H9 (cell line): ENCODE results near the gene SLC9A9. TPM values are rescaled to one million over a fixed set of nuclear protein-coding genes. Genes with fewer than 3 reads are reported as not detected.

Experiments used
- DNase-seq: peaks from one replicate; pipeline ENCODE4 v3.0.0-alpha.2; 2017
- H2AFZ ChIP-seq: one replicate; pipeline ENCODE4 v1.6.1; 2013; ENCODE audit warnings: mild to moderate bottlenecking, low read length, control low read depth, moderate library complexity
- H2AK5ac ChIP-seq: 2 replicates; pipeline ENCODE4 v1.6.1; 2013; ENCODE audit warnings: low read length, control low read depth, mixed read lengths; ENCODE audit not compliant: insufficient read length
- H2BK120ac ChIP-seq: one replicate; pipeline ENCODE4 v1.6.1; 2013; ENCODE audit warnings: low read depth, mild to moderate bottlenecking, low read length, control low read depth, inconsistent platforms; ENCODE audit not compliant: poor library complexity, severe bottlenecking
- H2BK12ac ChIP-seq: 2 replicates; pipeline ENCODE4 v1.6.1; 2013; ENCODE audit warnings: low read length, control low read depth, mixed read lengths, low read depth; ENCODE audit not compliant: insufficient read length
- H2BK15ac ChIP-seq: 2 replicates; pipeline ENCODE4 v1.6.1; 2013; ENCODE audit warnings: low read depth, low read length, control low read depth
- H2BK20ac ChIP-seq: one replicate; pipeline ENCODE4 v1.6.1; 2013; ENCODE audit warnings: low read depth, mild to moderate bottlenecking, low read length, control low read depth, inconsistent platforms; ENCODE audit not compliant: poor library complexity, severe bottlenecking
- H2BK5ac ChIP-seq: 2 replicates; pipeline ENCODE4 v1.6.1; 2013; ENCODE audit warnings: low read length, control low read depth, mixed read lengths; ENCODE audit not compliant: insufficient read length
- H3K14ac ChIP-seq: 2 replicates; pipeline ENCODE4 v1.6.1; 2013; ENCODE audit warnings: low read length, control low read depth; ENCODE audit not compliant: insufficient read depth
- H3K18ac ChIP-seq: 2 replicates; pipeline ENCODE4 v1.6.1; 2013; ENCODE audit warnings: low read depth, mild to moderate bottlenecking, mixed read lengths, low read length, control low read depth; ENCODE audit not compliant: insufficient read length
- H3K23ac ChIP-seq: 2 replicates; pipeline ENCODE4 v1.6.1; 2013; ENCODE audit warnings: low read length, control low read depth, mixed read lengths, low read depth; ENCODE audit not compliant: insufficient read length
- H3K23me2 ChIP-seq: 2 replicates; pipeline ENCODE4 v1.6.1; 2013; ENCODE audit warnings: low read depth, mild to moderate bottlenecking, mixed read lengths, low read length, control low read depth; ENCODE audit not compliant: insufficient read length, poor library complexity, severe bottlenecking
- H3K27ac ChIP-seq: 2 replicates; pipeline ENCODE4 v1.5.1; 2013; ENCODE audit warnings: low read length, control low read depth, mixed read lengths, low read depth; ENCODE audit not compliant: insufficient read length
- H3K27me3 ChIP-seq: 2 replicates; pipeline ENCODE4 v1.6.1; 2013; ENCODE audit warnings: low read length, control low read depth, inconsistent platforms; ENCODE audit not compliant: insufficient read depth
- H3K4ac ChIP-seq: 2 replicates; pipeline ENCODE4 v1.6.1; 2013; ENCODE audit warnings: low read depth, mild to moderate bottlenecking, control low read depth, inconsistent platforms, low read length, moderate library complexity
- H3K4me1 ChIP-seq: 2 replicates; pipeline ENCODE4 v1.6.1; 2013; ENCODE audit warnings: low read length, control low read depth, inconsistent platforms; ENCODE audit not compliant: insufficient read depth
- H3K4me2 ChIP-seq: 2 replicates; pipeline ENCODE4 v1.6.1; 2013; ENCODE audit warnings: low read length, control low read depth, mixed read lengths; ENCODE audit not compliant: insufficient read length, insufficient read depth
- H3K56ac ChIP-seq: 2 replicates; pipeline ENCODE4 v1.6.1; 2013; ENCODE audit warnings: low read depth, mild to moderate bottlenecking, mixed read lengths, low read length, control low read depth; ENCODE audit not compliant: insufficient read length
- H3K79me1 ChIP-seq: 2 replicates; pipeline ENCODE4 v1.6.1; 2013; ENCODE audit warnings: low read depth, mild to moderate bottlenecking, moderate library complexity, low read length, control low read depth, inconsistent platforms; ENCODE audit not compliant: insufficient read depth, poor library complexity, severe bottlenecking
- H3K79me2 ChIP-seq: 2 replicates; pipeline ENCODE4 v1.6.1; 2013; ENCODE audit warnings: low read length, control low read depth, inconsistent platforms; ENCODE audit not compliant: insufficient read depth
- H3K9ac ChIP-seq: 2 replicates; pipeline ENCODE4 v1.6.1; 2013; ENCODE audit warnings: low read length, control low read depth, mixed read lengths; ENCODE audit not compliant: insufficient read length; ENCODE audit errors: extremely low read depth
- H3K9me3 ChIP-seq: one replicate; pipeline ENCODE4 v1.6.1; 2013; ENCODE audit warnings: low read depth, low read length, inconsistent platforms; ENCODE audit not compliant: control insufficient read depth
- H3T11ph ChIP-seq: one replicate; pipeline ENCODE4 v1.6.1; 2013; ENCODE audit warnings: mild to moderate bottlenecking, low read length, control low read depth, inconsistent platforms
- H4K20me1 ChIP-seq: one replicate; pipeline ENCODE4 v1.6.1; 2013; ENCODE audit not compliant: control insufficient read depth, insufficient read length, insufficient read depth
- H4K5ac ChIP-seq: 2 replicates; pipeline ENCODE4 v1.6.1; 2013; ENCODE audit warnings: low read depth, mild to moderate bottlenecking, mixed read lengths, low read length, control low read depth; ENCODE audit not compliant: insufficient read length
- H4K8ac ChIP-seq: replicated peaks from 2 replicates; pipeline ENCODE4 v1.6.1; 2013; ENCODE audit warnings: low read length, control low read depth, mixed read lengths, low read depth; ENCODE audit not compliant: insufficient read length
- H4K91ac ChIP-seq: 2 replicates; pipeline ENCODE4 v1.6.1; 2013; ENCODE audit warnings: low read depth, mild to moderate bottlenecking, moderate library complexity, mixed read lengths, low read length, control low read depth; ENCODE audit not compliant: insufficient read length
- H3K27ac Mint-ChIP-seq, 3 experiments: 2 replicates in 2 of 3; 3 replicates in 1 of 3; pipeline ENCODE4 v1.8.0; 2020 to 2021; ENCODE audit warnings: mixed read lengths in 3 of 3, mild to moderate bottlenecking in 1 of 3, moderate library complexity in 1 of 3
- H3K27me3 Mint-ChIP-seq: 2 replicates; pipeline ENCODE4 v1.8.0; 2021; ENCODE audit warnings: low read depth, mild to moderate bottlenecking, moderate library complexity, mixed read lengths
- H3K36me3 Mint-ChIP-seq, 3 experiments: 2 replicates in 2 of 3; 3 replicates in 1 of 3; pipeline ENCODE4 v1.8.0; 2020 to 2021; ENCODE audit warnings: low read depth in 3 of 3, mixed read lengths in 3 of 3; ENCODE audit not compliant: insufficient read depth in 1 of 3
- H3K4me1 Mint-ChIP-seq, 2 experiments: 2 replicates each; pipeline ENCODE4 v1.8.0; 2020; ENCODE audit warnings: mixed read lengths in 2 of 2
- H3K4me3 Mint-ChIP-seq, 2 experiments: 2 replicates in 1 of 2; 3 replicates in 1 of 2; pipeline ENCODE4 v1.8.0; 2020 to 2021; ENCODE audit warnings: mild to moderate bottlenecking in 2 of 2, mixed read lengths in 2 of 2, moderate library complexity in 1 of 2
- H3K9me3 Mint-ChIP-seq, 2 experiments: 2 replicates in 1 of 2; 3 replicates in 1 of 2; pipeline ENCODE4 v1.8.0; 2020; ENCODE audit warnings: mild to moderate bottlenecking in 2 of 2, mixed read lengths in 2 of 2, moderate library complexity in 1 of 2
- WGBS: extraction: QIAGEN DNeasy Blood & Tissue Kit; methylation state at CpG from one replicate; pipeline ENCODE4 v1.1.7; 2013; ENCODE audit warnings: missing lambda C conversion rate, low lambda C conversion rate, mixed read lengths; ENCODE audit not compliant: insufficient read length; ENCODE audit errors: extremely low coverage; 5-methylcytosine and 5-hydroxymethylcytosine counted together
- total RNA-seq: library from RNA; stranded (reverse); gene quantifications from 2 replicates; pipeline ENCODE4 v1.2.1, GENCODE V29; 2021
- TF ChIP-seq, protein P1 (sequence below): fragments of 200-600 bp; sonication (generic); conservative IDR thresholded peaks from 3 replicates; pipeline ENCODE4 v1.8.0; 2021; ENCODE audit warnings: antibody characterized with exemption, mild to moderate bottlenecking

Gene SLC9A9
- total RNA-seq, 1 experiment from 2014 or later, result 0.35 TPM

- H3K9ac ChIP-seq, result no peak overlapping the region
- Mint-ChIP-seq H3K9me3 (no peaks in the 10 kb centered on the region; a peak in 1 of 5 replicates), H3K36me3 (no peaks in the 10 kb centered on the region; a peak in 1 of 7 replicates), H3K4me1 (peaks cover 8 to 10% of the 10 kb centered on the region in 2 experiments), H3K4me3 (no peak overlapping the region), H3K27ac (peak overlapping the region in 1 of 3 experiments; percentile 33; a peak in 1 of 7 replicates), H3K27me3 (0 out of 2 replicates have a peak, but pooled peaks cover 2% of the 10 kb centered on the region)
- H3K4me2 ChIP-seq, result no peak overlapping the region
- TF ChIP-seq, protein P1, sequence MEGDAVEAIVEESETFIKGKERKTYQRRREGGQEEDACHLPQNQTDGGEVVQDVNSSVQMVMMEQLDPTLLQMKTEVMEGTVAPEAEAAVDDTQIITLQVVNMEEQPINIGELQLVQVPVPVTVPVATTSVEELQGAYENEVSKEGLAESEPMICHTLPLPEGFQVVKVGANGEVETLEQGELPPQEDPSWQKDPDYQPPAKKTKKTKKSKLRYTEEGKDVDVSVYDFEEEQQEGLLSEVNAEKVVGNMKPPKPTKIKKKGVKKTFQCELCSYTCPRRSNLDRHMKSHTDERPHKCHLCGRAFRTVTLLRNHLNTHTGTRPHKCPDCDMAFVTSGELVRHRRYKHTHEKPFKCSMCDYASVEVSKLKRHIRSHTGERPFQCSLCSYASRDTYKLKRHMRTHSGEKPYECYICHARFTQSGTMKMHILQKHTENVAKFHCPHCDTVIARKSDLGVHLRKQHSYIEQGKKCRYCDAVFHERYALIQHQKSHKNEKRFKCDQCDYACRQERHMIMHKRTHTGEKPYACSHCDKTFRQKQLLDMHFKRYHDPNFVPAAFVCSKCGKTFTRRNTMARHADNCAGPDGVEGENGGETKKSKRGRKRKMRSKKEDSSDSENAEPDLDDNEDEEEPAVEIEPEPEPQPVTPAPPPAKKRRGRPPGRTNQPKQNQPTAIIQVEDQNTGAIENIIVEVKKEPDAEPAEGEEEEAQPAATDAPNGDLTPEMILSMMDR, result no peak
- H3K79me2 ChIP-seq, result no peaks in the 10 kb centered on the region
- no peak overlapping the region for H2BK12ac ChIP-seq
- H3K4me1 ChIP-seq, result 0 out of 2 replicates have a peak, but pooled peaks cover 3% of the 10 kb centered on the region
- H2BK20ac ChIP-seq, result no peak overlapping the region
- no peaks in the 10 kb centered on the region for H3K23me2 ChIP-seq
- no peak overlapping the region for H2BK5ac ChIP-seq
- no peak overlapping the region for H2AFZ ChIP-seq
- no peak for DNase-seq
- no peak overlapping the region for H3K27ac ChIP-seq
- no peaks in the 10 kb centered on the region for H3K79me1 ChIP-seq
- no peak overlapping the region for H3K14ac ChIP-seq
- H4K20me1 ChIP-seq, result no peaks in the 10 kb centered on the region
- WGBS, result no CpG with 5 or more reads among the region's 6 CpGs
- H4K5ac ChIP-seq, result no peak overlapping the region
- H4K8ac ChIP-seq, result no peak overlapping the region
- H3K4ac ChIP-seq, result no peak overlapping the region
- H3K18ac ChIP-seq, result no peak overlapping the region
- no peaks in the 10 kb centered on the region for H3K27me3 ChIP-seq
- H2AK5ac ChIP-seq, result no peak overlapping the region
- H4K91ac ChIP-seq, result no peak overlapping the region
- H3K23ac ChIP-seq, result no peak overlapping the region
- no peak overlapping the region for H2BK15ac ChIP-seq
- no peak overlapping the region for H3T11ph ChIP-seq
- H3K56ac ChIP-seq, result no peak overlapping the region
- no peaks in the 10 kb centered on the region for H3K9me3 ChIP-seq
- no peak overlapping the region for H2BK120ac ChIP-seq
These were observed 604.6 kb downstream of the SLC9A9 start for GRCh38 chr3:143243686-143244085.
